SK-N-MC (cell line): Measurements from ENCODE around the gene NTF3.

Experiments
- DNase-seq: peaks from one replicate; pipeline ENCODE4 v3.0.0-alpha.2; 2011; ENCODE audit warnings: low read depth, low spot score
- H3K27ac ChIP-seq: fragments of 200-600 bp; sonication (generic); 2 replicates; pipeline ENCODE4 v1.5.1; 2016; ENCODE audit warnings: mixed run types
- H3K36me3 ChIP-seq: fragments of 200-600 bp; sonication (generic); 2 replicates; pipeline ENCODE4 v1.6.1; 2017; ENCODE audit warnings: antibody characterized with exemption, low read length, mixed read lengths; ENCODE audit not compliant: insufficient read depth
- H3K4me3 ChIP-seq: fragments of 200-600 bp; sonication (generic); 2 replicates; pipeline ENCODE4 v1.5.1; 2016
- H3K9ac ChIP-seq: fragments of 200-600 bp; sonication (generic); 2 replicates; pipeline ENCODE4 v1.8.0; 2017; ENCODE audit warnings: mixed run types, mixed read lengths; ENCODE audit not compliant: insufficient read length
- H3K9me3 ChIP-seq: fragments of 200-600 bp; sonication (generic); 2 replicates; pipeline ENCODE4 v1.6.1; 2017; ENCODE audit warnings: low read depth, mild to moderate bottlenecking, antibody characterized with exemption, low read length, moderate library complexity, mixed read lengths
- EZH2 ChIP-seq: fragments of 200-600 bp; sonication (generic); IDR thresholded peaks from one replicate; pipeline ENCODE4 v1.6.1; 2017; ENCODE audit warnings: antibody characterized with exemption
- FOXP2 ChIP-seq: optimal IDR thresholded peaks from 2 replicates; pipeline ENCODE3; 2011; ENCODE audit warnings: mild to moderate bottlenecking, moderate library complexity; ENCODE audit not compliant: insufficient read depth; ENCODE audit errors: extremely low read length, control extremely low read depth
- POLR2AphosphoS5 ChIP-seq: IDR thresholded peaks from 2 replicates; pipeline ENCODE4 v1.6.1; 2012; ENCODE audit warnings: mild to moderate bottlenecking, low read depth, low read length, borderline replicate concordance

NTF3 gene

GRCh38 chr12:5447320-5447719, 15.4 kb downstream of the NTF3 start:
- no peak overlapping the region for H3K4me3 ChIP-seq
- H3K36me3 ChIP-seq: no peaks in the 10 kb centered on the region
- H3K9me3 ChIP-seq: no peaks in the 10 kb centered on the region
- no peak overlapping the region for H3K9ac ChIP-seq
- no peak for TF ChIP-seq EZH2
- no peak for TF ChIP-seq POLR2AphosphoS5
- no peak for TF ChIP-seq FOXP2
- no peak for DNase-seq
- H3K27ac ChIP-seq: no peak overlapping the region

DNA sequence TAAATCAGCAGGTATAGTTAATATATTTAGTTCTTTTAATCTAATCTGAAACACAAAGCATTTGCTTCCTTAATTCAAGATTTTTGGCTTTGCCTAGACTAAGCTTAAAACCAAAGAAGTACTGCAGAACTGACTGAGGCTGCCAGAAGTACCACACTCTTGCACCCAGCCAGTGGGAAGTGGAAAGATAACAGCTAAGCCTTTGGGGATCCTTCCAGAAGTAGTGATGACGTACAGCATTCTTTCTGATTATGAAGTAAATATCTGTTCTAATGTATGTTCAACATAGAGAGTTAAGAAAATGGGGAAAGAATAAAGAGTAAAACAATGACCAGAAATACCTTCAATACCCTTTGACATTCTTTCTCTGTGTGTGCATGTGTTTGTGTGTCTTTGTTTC, 19.3 kb downstream of the NTF3 start:
- H3K27ac ChIP-seq: no peak overlapping the region
- TF ChIP-seq POLR2AphosphoS5 (no peak), EZH2 (no peak), FOXP2 (no peak)
- no peak for DNase-seq
- no peak overlapping the region for H3K9ac ChIP-seq
- H3K4me3 ChIP-seq: no peak overlapping the region
- H3K9me3 ChIP-seq: no peaks in the 10 kb centered on the region
- H3K36me3 ChIP-seq: no peaks in the 10 kb centered on the region

DNA sequence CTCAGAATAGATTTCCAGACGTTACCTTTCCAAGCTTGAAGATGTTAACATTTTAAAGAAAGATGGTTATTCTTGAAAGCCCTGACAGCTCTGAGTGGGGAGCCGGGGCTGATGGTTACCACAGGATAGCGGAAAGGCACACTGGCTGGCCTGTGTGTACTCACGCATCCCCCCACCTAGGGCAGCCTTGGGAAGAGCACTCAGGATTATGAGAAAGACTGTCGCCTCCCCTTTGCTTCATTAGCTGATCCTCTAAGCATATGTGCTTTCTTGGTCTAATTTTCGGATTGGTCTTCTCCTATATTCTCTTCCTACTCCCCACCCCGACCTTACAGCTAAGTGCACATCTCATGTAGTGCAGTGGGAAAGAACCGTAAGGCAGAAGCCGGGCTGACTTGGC, 20.7 kb downstream of the NTF3 start:
- Histone ChIP-seq H3K4me3 (no peak overlapping the region), H3K9ac (no peak overlapping the region), H3K9me3 (no peaks in the 10 kb centered on the region), H3K27ac (no peak overlapping the region), H3K36me3 (no peaks in the 10 kb centered on the region)
- DNase-seq: no peak
- no peak for TF ChIP-seq EZH2

- Histone ChIP-seq H3K9me3 (no peaks in the 10 kb centered on the region), H3K4me3 (no peak overlapping the region), H3K9ac (no peak overlapping the region), H3K27ac (no peak overlapping the region), H3K36me3 (no peaks in the 10 kb centered on the region)
- TF ChIP-seq POLR2AphosphoS5 (no peak), FOXP2 (no peak), EZH2 (no peak)
- no peak for DNase-seq
Measured at GRCh38 chr12:5453466-5453865, 21.6 kb downstream of the NTF3 start.

DNA sequence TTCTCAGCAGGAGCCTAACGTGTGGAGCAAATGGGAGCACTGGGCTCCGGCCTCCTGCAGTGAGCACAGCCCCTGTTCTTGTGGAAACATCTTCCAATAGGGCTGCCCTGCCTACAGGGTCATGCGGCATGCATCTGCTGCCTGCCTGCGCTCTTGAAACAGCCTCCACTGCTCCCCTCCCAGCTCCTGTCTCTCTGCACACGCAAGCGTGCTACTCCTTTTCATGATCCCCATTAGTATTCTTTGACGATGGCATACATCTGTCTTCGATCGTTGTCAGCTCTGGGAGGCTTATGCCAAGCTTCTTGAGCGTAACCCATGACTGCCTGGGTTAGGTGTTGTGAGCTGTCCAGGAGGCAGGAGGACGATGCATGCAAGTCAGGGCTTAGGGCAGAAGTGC, 23.1 kb downstream of the NTF3 start:
- no peak for DNase-seq
- no peak overlapping the region for H3K27ac ChIP-seq
- TF ChIP-seq EZH2 (no peak), POLR2AphosphoS5 (no peak), FOXP2 (no peak)

GRCh38 chr12:5456030-5456429, 24.1 kb downstream of the NTF3 start:
- no peaks in the 10 kb centered on the region for H3K36me3 ChIP-seq
- no peak for TF ChIP-seq FOXP2
- no peak for TF ChIP-seq POLR2AphosphoS5
- no peak for TF ChIP-seq EZH2
- H3K4me3 ChIP-seq: no peak overlapping the region
- H3K9ac ChIP-seq: no peak overlapping the region
- DNase-seq: no peak
- no peak overlapping the region for H3K27ac ChIP-seq
- no peaks in the 10 kb centered on the region for H3K9me3 ChIP-seq

More for the DNA sequence above, 23.1 kb downstream of the NTF3 start:
- no peaks in the 10 kb centered on the region for H3K9me3 ChIP-seq
- no peaks in the 10 kb centered on the region for H3K36me3 ChIP-seq
- H3K9ac ChIP-seq: no peak overlapping the region
- H3K4me3 ChIP-seq: no peak overlapping the region

DNA sequence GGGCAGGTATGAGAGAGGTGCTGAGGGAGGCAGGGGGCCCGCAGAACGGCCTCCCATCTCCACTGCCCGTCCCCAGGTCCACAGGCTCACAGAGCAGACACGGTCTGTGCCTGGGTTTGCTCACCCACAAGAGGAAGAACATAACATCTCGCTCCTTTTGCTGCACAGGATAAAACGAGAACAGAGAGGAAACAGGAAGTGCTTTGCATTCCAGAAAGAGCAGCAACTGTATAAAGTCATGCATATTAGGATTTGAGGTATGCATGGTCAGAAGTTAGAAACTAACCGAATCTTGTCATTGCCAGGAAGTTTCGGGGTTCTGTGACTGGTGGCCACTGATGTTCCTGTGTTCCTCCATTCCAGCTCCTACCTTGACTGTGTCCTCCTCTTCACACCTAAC, 25.0 kb downstream of the NTF3 start:
- H3K9ac ChIP-seq: no peak overlapping the region
- H3K4me3 ChIP-seq: no peak overlapping the region
- no peak for DNase-seq
- H3K27ac ChIP-seq: no peak overlapping the region
- TF ChIP-seq POLR2AphosphoS5 (no peak), EZH2 (no peak), FOXP2 (no peak)
- H3K9me3 ChIP-seq: no peaks in the 10 kb centered on the region
- no peaks in the 10 kb centered on the region for H3K36me3 ChIP-seq

DNA sequence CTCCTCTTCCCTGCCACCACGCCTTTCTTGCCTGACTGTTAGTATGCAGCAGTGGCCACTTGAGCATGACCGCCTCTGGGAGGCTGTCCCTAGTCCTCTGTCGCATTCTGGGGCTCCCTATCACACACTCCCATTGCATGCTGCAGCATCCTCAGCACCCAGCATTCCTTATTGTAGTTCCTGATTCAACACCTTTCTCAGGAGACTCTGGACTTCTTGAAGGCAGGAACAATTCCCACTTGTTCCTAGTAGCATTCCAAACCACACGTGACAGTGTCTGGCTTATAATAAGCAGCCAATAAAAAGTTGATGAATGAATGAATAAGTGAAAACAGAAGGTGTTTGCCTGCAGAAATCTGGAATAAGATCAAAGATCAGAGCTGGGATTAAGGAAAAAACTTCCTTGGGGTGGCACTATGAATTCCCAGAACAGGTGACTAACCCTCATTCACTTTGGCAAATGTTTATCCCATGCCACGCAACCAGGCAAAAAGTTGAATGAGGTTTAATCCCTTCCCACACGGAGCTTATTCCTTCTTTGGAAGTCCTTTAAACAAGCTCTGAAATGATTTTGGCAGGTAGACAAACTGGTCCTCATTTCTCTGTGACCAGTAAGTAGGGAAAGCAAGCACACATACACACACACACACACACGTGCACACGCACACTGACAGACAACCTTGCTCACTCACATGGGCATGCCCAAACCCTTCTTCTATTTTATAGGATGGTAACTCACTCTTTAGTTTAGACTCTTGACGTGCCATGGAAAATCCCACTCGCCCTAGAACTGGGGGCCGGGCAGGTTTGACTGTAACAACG, 26.5 kb downstream of the NTF3 start:
- no peak for DNase-seq
- no peak for TF ChIP-seq FOXP2
- no peak for TF ChIP-seq EZH2
- no peak for TF ChIP-seq POLR2AphosphoS5

More for the DNA sequence above, 26.5 kb downstream of the NTF3 start:
- H3K36me3 ChIP-seq: no peaks in the 10 kb centered on the region
- H3K27ac ChIP-seq: no peak overlapping the region
- H3K9ac ChIP-seq: no peak overlapping the region
- no peak overlapping the region for H3K4me3 ChIP-seq
- H3K9me3 ChIP-seq: no peaks in the 10 kb centered on the region
